Rectal smooth muscle tissue (tissue), 1 donor: ENCODE data around the gene CDKN1C.

Experiments
- H3K27ac ChIP-seq: one replicate; pipeline ENCODE4 v1.7.0; 2013; ENCODE audit warnings: low read depth, low read length, inconsistent platforms
- H3K27me3 ChIP-seq: one replicate; pipeline ENCODE4 v1.7.0; 2013; ENCODE audit warnings: low read length; ENCODE audit not compliant: control insufficient read depth, insufficient read depth
- H3K36me3 ChIP-seq: one replicate; pipeline ENCODE4 v1.7.0; 2013; ENCODE audit warnings: low read length; ENCODE audit not compliant: control insufficient read depth, insufficient read depth
- H3K4me1 ChIP-seq: one replicate; pipeline ENCODE4 v1.7.0; 2013; ENCODE audit warnings: low read length; ENCODE audit not compliant: control insufficient read depth, insufficient read depth
- H3K4me3 ChIP-seq: one replicate; pipeline ENCODE4 v1.7.0; 2013; ENCODE audit warnings: low read length
- H3K9ac ChIP-seq: one replicate; pipeline ENCODE4 v1.7.0; 2013; ENCODE audit warnings: low read length

CDKN1C gene

GRCh38 chr11:2862395-2863275, 22.9 kb downstream of the CDKN1C start:
- Histone ChIP-seq H3K27me3 (peaks cover 4% of the 10 kb centered on the region), H3K36me3 (no peaks in the 10 kb centered on the region), H3K4me1 (no peaks in the 10 kb centered on the region), H3K9ac (no peak overlapping the region), H3K4me3 (no peak overlapping the region), H3K27ac (no peak overlapping the region)

- H3K9ac ChIP-seq: no peak overlapping the region
- no peaks in the 10 kb centered on the region for H3K4me1 ChIP-seq
- H3K27ac ChIP-seq: no peak overlapping the region
- no peaks in the 10 kb centered on the region for H3K36me3 ChIP-seq
- peaks cover 4% of the 10 kb centered on the region for H3K27me3 ChIP-seq
- no peak overlapping the region for H3K4me3 ChIP-seq
Measured at GRCh38 chr11:2860636-2861035, 24.9 kb downstream of the CDKN1C start.

GRCh38 chr11:2859699-2860037, 25.9 kb downstream of the CDKN1C start:
- Histone ChIP-seq H3K27ac (no peak overlapping the region), H3K36me3 (no peaks in the 10 kb centered on the region), H3K4me1 (no peaks in the 10 kb centered on the region), H3K9ac (no peak overlapping the region), H3K4me3 (no peak overlapping the region), H3K27me3 (peaks cover 4% of the 10 kb centered on the region)

- peaks cover 4% of the 10 kb centered on the region for H3K27me3 ChIP-seq
- H3K9ac ChIP-seq: no peak overlapping the region
- no peaks in the 10 kb centered on the region for H3K36me3 ChIP-seq
- no peaks in the 10 kb centered on the region for H3K4me1 ChIP-seq
- no peak overlapping the region for H3K27ac ChIP-seq
- no peak overlapping the region for H3K4me3 ChIP-seq
Measured at GRCh38 chr11:2858995-2859698, 26.4 kb downstream of the CDKN1C start.

- H3K4me1 ChIP-seq: no peaks in the 10 kb centered on the region
- H3K36me3 ChIP-seq: no peaks in the 10 kb centered on the region
- peaks cover under 1% of the 10 kb centered on the region for H3K27me3 ChIP-seq
- H3K4me3 ChIP-seq: no peak overlapping the region
- no peak overlapping the region for H3K27ac ChIP-seq
- H3K9ac ChIP-seq: no peak overlapping the region
Measured at GRCh38 chr11:2857918-2858317, 27.7 kb downstream of the CDKN1C start.

GRCh38 chr11:2857276-2857675, 28.3 kb downstream of the CDKN1C start:
- Histone ChIP-seq H3K4me1 (no peaks in the 10 kb centered on the region), H3K36me3 (no peaks in the 10 kb centered on the region), H3K27ac (no peak overlapping the region), H3K9ac (no peak overlapping the region), H3K27me3 (no peaks in the 10 kb centered on the region), H3K4me3 (no peak overlapping the region)

- no peak overlapping the region for H3K27ac ChIP-seq
- H3K4me3 ChIP-seq: no peak overlapping the region
- H3K9ac ChIP-seq: no peak overlapping the region
- H3K36me3 ChIP-seq: no peaks in the 10 kb centered on the region
- H3K4me1 ChIP-seq: no peaks in the 10 kb centered on the region
- H3K27me3 ChIP-seq: no peaks in the 10 kb centered on the region
Measured at GRCh38 chr11:2855162-2855561, 30.4 kb downstream of the CDKN1C start.

GRCh38 chr11:2853997-2854560, 31.5 kb downstream of the CDKN1C start:
- Histone ChIP-seq H3K4me3 (no peak overlapping the region), H3K27ac (no peak overlapping the region), H3K4me1 (no peaks in the 10 kb centered on the region), H3K36me3 (no peaks in the 10 kb centered on the region), H3K27me3 (no peaks in the 10 kb centered on the region), H3K9ac (no peak overlapping the region)

- no peak overlapping the region for H3K27ac ChIP-seq
- H3K9ac ChIP-seq: no peak overlapping the region
- H3K36me3 ChIP-seq: no peaks in the 10 kb centered on the region
- H3K4me1 ChIP-seq: no peaks in the 10 kb centered on the region
- H3K27me3 ChIP-seq: no peaks in the 10 kb centered on the region
- H3K4me3 ChIP-seq: no peak overlapping the region
Measured at GRCh38 chr11:2853401-2853800, 32.2 kb downstream of the CDKN1C start.

- Histone ChIP-seq H3K27me3 (no peaks in the 10 kb centered on the region), H3K9ac (no peak overlapping the region), H3K4me1 (no peaks in the 10 kb centered on the region), H3K27ac (no peak overlapping the region), H3K4me3 (no peak overlapping the region), H3K36me3 (no peaks in the 10 kb centered on the region)
Measured at GRCh38 chr11:2849994-2850770, 35.4 kb downstream of the CDKN1C start.

- H3K36me3 ChIP-seq: no peaks in the 10 kb centered on the region
- H3K4me3 ChIP-seq: no peak overlapping the region
- H3K4me1 ChIP-seq: no peaks in the 10 kb centered on the region
- H3K9ac ChIP-seq: no peak overlapping the region
- H3K27me3 ChIP-seq: no peaks in the 10 kb centered on the region
- no peak overlapping the region for H3K27ac ChIP-seq
Measured at GRCh38 chr11:2848497-2848896, 37.1 kb downstream of the CDKN1C start.

- Histone ChIP-seq H3K27me3 (no peaks in the 10 kb centered on the region), H3K9ac (no peak overlapping the region), H3K4me1 (no peaks in the 10 kb centered on the region), H3K36me3 (no peaks in the 10 kb centered on the region), H3K27ac (no peak overlapping the region), H3K4me3 (no peak overlapping the region)
Measured at GRCh38 chr11:2847561-2847960, 38.0 kb downstream of the CDKN1C start.
